ENCODE measurements around the gene KCNH8.
A peak's percentile ranks its signal among the peaks of the same experiment; 100 is the strongest.
"Not testable (repeated sequence)": the region's sequence is repeated elsewhere in the genome, so short reads cannot be mapped to it uniquely, and the experiment has no call there.

The KCNH8 gene

GRCh38 chr3:19183584-19183983 lies 35.3 kb downstream of the KCNH8 start:
- DNase-seq: no peak

- DNase-seq: no peak
Measured at GRCh38 chr3:19190126-19190525, 41.8 kb downstream of the KCNH8 start.

- no peak for DNase-seq
Measured at GRCh38 chr3:19190602-19191001, 42.3 kb downstream of the KCNH8 start.

- DNase-seq: no peak
Measured at GRCh38 chr3:19199131-19199530, 50.8 kb downstream of the KCNH8 start.

- no peak for DNase-seq
Measured at GRCh38 chr3:19202303-19202702, 54.0 kb downstream of the KCNH8 start.

GRCh38 chr3:19202754-19203153 lies 54.4 kb downstream of the KCNH8 start:
- DNase-seq: no peak

GRCh38 chr3:19206540-19206939 lies 58.2 kb downstream of the KCNH8 start:
- DNase-seq: no peak

GRCh38 chr3:19213603-19214220 lies 65.4 kb downstream of the KCNH8 start:
- peak; percentile 2 for DNase-seq

- no peak for DNase-seq
Measured at GRCh38 chr3:19215427-19215826, 67.1 kb downstream of the KCNH8 start.

GRCh38 chr3:19216669-19217337 lies 68.5 kb downstream of the KCNH8 start:
- DNase-seq: no peak

- no peak for DNase-seq
Measured at GRCh38 chr3:19220311-19220710, 72.0 kb downstream of the KCNH8 start.

- no peak for DNase-seq
Measured at GRCh38 chr3:19221081-19221480, 72.8 kb downstream of the KCNH8 start.

- DNase-seq: no peak
Measured at GRCh38 chr3:19226479-19226878, 78.2 kb downstream of the KCNH8 start.

- no peak for DNase-seq
Measured at GRCh38 chr3:19228167-19228566, 79.9 kb downstream of the KCNH8 start.

- DNase-seq: no peak
Measured at GRCh38 chr3:19229086-19229485, 80.8 kb downstream of the KCNH8 start.

- not testable (repeated sequence) for DNase-seq
Measured at GRCh38 chr3:19229881-19230280, 81.6 kb downstream of the KCNH8 start.

- DNase-seq: no peak
Measured at GRCh38 chr3:19231792-19232461, 83.6 kb downstream of the KCNH8 start.

- DNase-seq: no peak
Measured at GRCh38 chr3:19232566-19232965, 84.3 kb downstream of the KCNH8 start.

- DNase-seq: not testable (repeated sequence)
Measured at GRCh38 chr3:19233882-19234784, 85.8 kb downstream of the KCNH8 start.

- no peak for DNase-seq
Measured at GRCh38 chr3:19248143-19248542, 99.8 kb downstream of the KCNH8 start.

GRCh38 chr3:19248767-19249166 lies 100.5 kb downstream of the KCNH8 start:
- no peak for DNase-seq

GRCh38 chr3:19250959-19251610 lies 102.8 kb downstream of the KCNH8 start:
- DNase-seq: no peak

GRCh38 chr3:19254189-19254588 lies 105.9 kb downstream of the KCNH8 start:
- DNase-seq: no peak
